IMR-90 (cell line): ENCODE data around the gene MICAL1. TPM values are rescaled to one million over a fixed set of nuclear protein-coding genes. Genes with fewer than 3 reads are reported as not detected.

Experiments used
- ATAC-seq: fragments of 200-7000 bp; cut with Tn5 transposase; 2 replicates; pipeline ENCODE4 v1.9.1; 2020; ENCODE audit warnings: low read depth, mild to moderate bottlenecking, moderate library complexity
- BruUV-seq: library from RNA; stranded (reverse); fragments of 400-500 nt; replicated peaks from 2 replicates; lab custom pipeline; 2021; lab: Mats Ljungman, UMichigan
- CTCF ChIA-PET: fragments of 300-600 bp; formaldehyde crosslinking; extraction: SDS; loops from one replicate; lab custom pipeline; 2021; ENCODE audit warnings: antibody characterized with exemption; lab: Yijun Ruan, JAX
- POLR2A ChIA-PET: fragments of 300-600 bp; sonication (Branson Sonifier 250); formaldehyde crosslinking; loops from one replicate; lab custom pipeline; 2022; ENCODE audit warnings: antibody characterized with exemption; ENCODE audit not compliant: unreplicated experiment; lab: Charles Lee
- DNase-seq: peaks from one replicate; pipeline ENCODE4 v3.0.0; 2013
- H2AFZ ChIP-seq: replicated peaks from 2 replicates; pipeline ENCODE3; 2013; ENCODE audit warnings: low read length, mild to moderate bottlenecking; ENCODE audit not compliant: poor library complexity
- H2AK5ac ChIP-seq: 2 replicates; pipeline ENCODE4 v1.6.1; 2013; ENCODE audit warnings: low read depth, low read length, inconsistent platforms
- H2AK9ac ChIP-seq: replicated peaks from 2 replicates; pipeline ENCODE3; 2013; ENCODE audit warnings: mild to moderate bottlenecking, low read depth, low read length, moderate library complexity; ENCODE audit not compliant: poor library complexity
- H2BK120ac ChIP-seq: 2 replicates; pipeline ENCODE4 v1.6.1; 2013; ENCODE audit warnings: low read depth, low read length, inconsistent platforms
- H2BK15ac ChIP-seq: 3 replicates; pipeline ENCODE4 v1.6.1; 2013; ENCODE audit warnings: low read depth, low read length, inconsistent platforms
- H2BK20ac ChIP-seq: 2 replicates; pipeline ENCODE4 v1.6.1; 2013; ENCODE audit warnings: low read depth, mild to moderate bottlenecking, inconsistent platforms, low read length, moderate library complexity
- H2BK5ac ChIP-seq: 2 replicates; pipeline ENCODE4 v1.6.1; 2013; ENCODE audit warnings: mild to moderate bottlenecking, low read depth, low read length, inconsistent platforms; ENCODE audit not compliant: poor library complexity, severe bottlenecking
- H3K14ac ChIP-seq: replicated peaks from 2 replicates; pipeline ENCODE4 v1.6.1; 2013; ENCODE audit warnings: low read depth, low read length, inconsistent platforms
- H3K18ac ChIP-seq: 2 replicates; pipeline ENCODE4 v1.6.1; 2013; ENCODE audit warnings: low read depth, low read length, control low read depth
- H3K23ac ChIP-seq: 2 replicates; pipeline ENCODE4 v1.6.1; 2013; ENCODE audit warnings: low read depth, low read length, inconsistent platforms
- H3K27ac ChIP-seq: 2 replicates; pipeline ENCODE4 v1.5.1; 2013; ENCODE audit warnings: mild to moderate bottlenecking, control low read depth, low read length; ENCODE audit not compliant: insufficient read depth
- H3K27me3 ChIP-seq: 2 replicates; pipeline ENCODE4 v1.6.1; 2013; ENCODE audit warnings: low read length; ENCODE audit not compliant: control insufficient read depth, insufficient read depth
- H3K36me3 ChIP-seq: 2 replicates; pipeline ENCODE4 v1.6.1; 2013; ENCODE audit warnings: low read length, mixed read lengths; ENCODE audit not compliant: control insufficient read depth, insufficient read depth
- H3K4ac ChIP-seq: 2 replicates; pipeline ENCODE4 v1.6.1; 2013; ENCODE audit warnings: low read depth, low read length, inconsistent platforms
- H3K4me1 ChIP-seq: 2 replicates; pipeline ENCODE4 v1.6.1; 2013; ENCODE audit warnings: low read length, mixed read lengths; ENCODE audit not compliant: control insufficient read depth, insufficient read depth
- H3K4me2 ChIP-seq: 2 replicates; pipeline ENCODE4 v1.6.1; 2013; ENCODE audit warnings: low read depth, mild to moderate bottlenecking, control low read depth, low read length, moderate library complexity
- H3K4me3 ChIP-seq: 2 replicates; pipeline ENCODE4 v1.5.1; 2013; ENCODE audit warnings: low read depth, mild to moderate bottlenecking, control low read depth, low read length, moderate library complexity; ENCODE audit not compliant: insufficient read depth
- H3K56ac ChIP-seq: 2 replicates; pipeline ENCODE4 v1.6.1; 2013; ENCODE audit warnings: low read length, inconsistent platforms; ENCODE audit not compliant: insufficient read depth; ENCODE audit errors: extremely low read depth
- H3K79me1 ChIP-seq, 2 experiments: 2 replicates each; pipeline ENCODE4 v1.6.1; 2013; ENCODE audit warnings: low read length in 2 of 2, inconsistent platforms in 1 of 2, low read depth in 1 of 2
- H3K9ac ChIP-seq: 2 replicates; pipeline ENCODE4 v1.6.1; 2013; ENCODE audit warnings: low read depth, low read length, control low read depth
- H3K9me1 ChIP-seq: 2 replicates; pipeline ENCODE4 v1.6.1; 2013; ENCODE audit warnings: low read length, inconsistent platforms; ENCODE audit not compliant: insufficient read depth
- H3K9me3 ChIP-seq: 2 replicates; pipeline ENCODE4 v1.6.1; 2013; ENCODE audit warnings: low read length; ENCODE audit not compliant: control insufficient read depth, insufficient read depth
- H4K20me1 ChIP-seq: 2 replicates; pipeline ENCODE4 v1.6.1; 2013; ENCODE audit warnings: low read length, inconsistent platforms; ENCODE audit not compliant: insufficient read depth
- H4K5ac ChIP-seq: 2 replicates; pipeline ENCODE4 v1.6.1; 2013; ENCODE audit warnings: mild to moderate bottlenecking, low read depth, low read length, control low read depth
- H4K8ac ChIP-seq, 2 experiments: 2 replicates each; pipeline ENCODE4 v1.6.1; 2013; ENCODE audit warnings: low read depth in 2 of 2, low read length in 2 of 2, control low read depth in 1 of 2, inconsistent platforms in 1 of 2
- H4K91ac ChIP-seq: 2 replicates; pipeline ENCODE4 v1.6.1; 2013; ENCODE audit warnings: low read depth, low read length, inconsistent platforms; ENCODE audit not compliant: insufficient read depth
- BHLHE40 ChIP-seq: fragments of 150-350 bp; IDR thresholded peaks from 2 replicates; pipeline ENCODE4 v1.6.1; 2016; ENCODE audit warnings: mild to moderate bottlenecking, low read depth, low read length
- CEBPB ChIP-seq: IDR thresholded peaks from 2 replicates; pipeline ENCODE4 v1.6.1; 2012; ENCODE audit warnings: low read depth, low read length, improper control_type of control experiment
- CHD1 ChIP-seq: IDR thresholded peaks from 2 replicates; pipeline ENCODE4 v1.6.1; 2012; ENCODE audit warnings: low read depth, low read length, improper control_type of control experiment
- CTCF ChIP-seq: conservative IDR thresholded peaks from 2 replicates; pipeline ENCODE4 v1.5.1; 2012; ENCODE audit warnings: mild to moderate bottlenecking, low read depth, low read length, improper control_type of control experiment
- ELK1 ChIP-seq: fragments of 150-350 bp; IDR thresholded peaks from 2 replicates; pipeline ENCODE4 v1.6.1; 2016; ENCODE audit warnings: low read depth, mild to moderate bottlenecking, low read length, moderate library complexity, borderline replicate concordance
- FOS ChIP-seq: fragments of 150-350 bp; IDR thresholded peaks from 2 replicates; pipeline ENCODE4 v1.6.1; 2016; ENCODE audit warnings: low read depth, low read length
- MAFK ChIP-seq: IDR thresholded peaks from 2 replicates; pipeline ENCODE4 v1.6.1; 2012; ENCODE audit warnings: low read depth, low read length, improper control_type of control experiment
- MAZ ChIP-seq: IDR thresholded peaks from 2 replicates; pipeline ENCODE4 v1.6.1; 2012; ENCODE audit warnings: low read depth, mild to moderate bottlenecking, low read length, improper control_type of control experiment, moderate library complexity, borderline replicate concordance
- MXI1 ChIP-seq: IDR thresholded peaks from 2 replicates; pipeline ENCODE4 v1.6.1; 2012; ENCODE audit warnings: low read depth, mild to moderate bottlenecking, low read length, moderate library complexity, borderline replicate concordance
- NFE2L2 ChIP-seq: fragments of 150-350 bp; IDR thresholded peaks from 2 replicates; pipeline ENCODE4 v1.6.1; 2016; ENCODE audit warnings: low read depth, mild to moderate bottlenecking, low read length
- POLR2A ChIP-seq: IDR thresholded peaks from 2 replicates; pipeline ENCODE4 v1.6.1; 2012; ENCODE audit warnings: mild to moderate bottlenecking, low read depth, low read length
- RAD21 ChIP-seq: IDR thresholded peaks from 2 replicates; pipeline ENCODE4 v1.6.1; 2012; ENCODE audit warnings: low read length, improper control_type of control experiment
- RCOR1 ChIP-seq: IDR thresholded peaks from 2 replicates; pipeline ENCODE4 v1.6.1; 2012; ENCODE audit warnings: mild to moderate bottlenecking, low read length, improper control_type of control experiment; ENCODE audit not compliant: insufficient replicate concordance
- RFX5 ChIP-seq: IDR thresholded peaks from 2 replicates; pipeline ENCODE4 v1.8.0; 2012; ENCODE audit warnings: low read depth, mild to moderate bottlenecking, low read length, moderate library complexity
- SMC3 ChIP-seq: fragments of 150-350 bp; IDR thresholded peaks from 2 replicates; pipeline ENCODE4 v1.6.1; 2016; ENCODE audit warnings: low read depth, mild to moderate bottlenecking, antibody characterized with exemption, low read length, moderate library complexity
- USF2 ChIP-seq: fragments of 150-350 bp; IDR thresholded peaks from 2 replicates; pipeline ENCODE4 v1.6.1; 2017; ENCODE audit warnings: mild to moderate bottlenecking, antibody characterized with exemption, low read length, low read depth
- WGBS, 2 experiments: methylation state at CpG; one replicate each; pipeline versions ENCODE4 v1.1.5 to v1.1.7; 2013; ENCODE audit warnings: missing lambda C conversion rate in 2 of 2; ENCODE audit not compliant: insufficient read length in 1 of 2; ENCODE audit errors: extremely low coverage in 2 of 2; 5-methylcytosine and 5-hydroxymethylcytosine counted together
- dilution Hi-C: fragments of 300-500 bp; cut with HindIII; formaldehyde crosslinking; loops from one replicate; pipeline ENCODE4 v1.14.3; 2018; ENCODE audit warnings: low sequenced_read_pairs; ENCODE audit not compliant: unreplicated experiment
- in situ Hi-C: fragments of 300-500 bp; cut with MboI; formaldehyde crosslinking; loops from 3 replicates; pipeline ENCODE4 v1.14.3; 2019; ENCODE audit warnings: low sequenced_read_pairs, inconsistent platforms, mixed read lengths
- intact Hi-C: fragments of 100-400 bp; cut with micrococcal nuclease; formaldehyde crosslinking; loops from 2 replicates; pipeline ENCODE4 v1.10.0; 2022
- polyA plus RNA-seq, 3 experiments: library from polyadenylated mRNA; depleted of rRNA; stranded (reverse); fragments of >200 nt; gene quantifications; 2 replicates each; pipeline ENCODE4 v1.2.3, GENCODE V29; 2012; ENCODE audit warnings: low replicate concordance in 1 of 3
- total RNA-seq: library from RNA; depleted of rRNA; stranded (reverse); fragments of >200 nt; gene quantifications from 2 replicates; pipeline ENCODE4 v1.2.3, GENCODE V29; 2012

The MICAL1 gene
- total and polyA plus RNA-seq, 2 of the 4 experiments (the other 2 are of a cell fraction) = 30.5 to 57.1 TPM

- Histone ChIP-seq H3K9me3 (no peaks in the 10 kb centered on the region), H4K5ac (no peak overlapping the region), H3K79me1 (peaks cover 12 to 17% of the 10 kb centered on the region in 2 experiments), H3K4ac (no peak overlapping the region), H2AFZ (no peak overlapping the region), H3K23ac (no peak overlapping the region), H3K27me3 (no peaks in the 10 kb centered on the region; the same call in 1 of the 2 replicates), H2BK5ac (no peak overlapping the region), H3K18ac (no peak overlapping the region), H4K91ac (no peak overlapping the region), H3K4me1 (no peaks in the 10 kb centered on the region), H4K8ac (no peak overlapping the region), H3K9me1 (no peaks in the 10 kb centered on the region), H3K56ac (no peak overlapping the region), H2AK5ac (no peak overlapping the region), H4K20me1 (no peaks in the 10 kb centered on the region), H3K4me3 (no peak overlapping the region), H3K14ac (no peak overlapping the region), H3K9ac (no peak overlapping the region), H3K27ac (no peak overlapping the region), H3K4me2 (no peak overlapping the region), H3K36me3 (peaks cover 3% of the 10 kb centered on the region), H2BK120ac (no peak overlapping the region), H2BK15ac (no peak overlapping the region), H2BK20ac (no peak overlapping the region), H2AK9ac (no peak overlapping the region)
- dilution Hi-C loops = no loop called here
- WGBS, 2 experiments = no CpG with 5 or more reads among the region's 1 CpG
- TF ChIP-seq CHD1 (no peak), ELK1 (no peak), FOS (no peak), NFE2L2 (no peak), CTCF (no peak), USF2 (no peak), MXI1 (no peak), MAZ (no peak), SMC3 (no peak), CEBPB (no peak), POLR2A (no peak), RAD21 (no peak), RFX5 (no peak), BHLHE40 (no peak), RCOR1 (no peak), MAFK (no peak)
- POLR2A ChIA-PET = no interaction called here
- intact Hi-C loops = no loop called here
- BruUV-seq = no TSS peak
- DNase-seq (no peak), ATAC-seq (no peak)
- CTCF ChIA-PET = no interaction called here
- in situ Hi-C loops = no loop called here
These were observed 30.5 kb upstream of the MICAL1 start for GRCh38 chr6:109486068-109486467.
